GM04504 (cell line): ENCODE measurements around the gene PIK3C2G.

ENCODE experiments used
- DNase-seq: peaks from one replicate; pipeline ENCODE4 v3.0.0-alpha.2; 2012; ENCODE audit warnings: low read depth

The PIK3C2G gene

GRCh38 chr12:18340786-18341185 is 79.5 kb downstream of the PIK3C2G start:
- DNase-seq: no peak

- no peak for DNase-seq
These were observed 82.4 kb downstream of the PIK3C2G start for GRCh38 chr12:18343708-18344107.

- no peak for DNase-seq
These were observed 83.9 kb downstream of the PIK3C2G start for GRCh38 chr12:18345021-18345735.

GRCh38 chr12:18352312-18352711 is 91.0 kb downstream of the PIK3C2G start:
- DNase-seq: no peak

- DNase-seq: no peak
These were observed 94.1 kb downstream of the PIK3C2G start for GRCh38 chr12:18355429-18355828.

- no peak for DNase-seq
These were observed 96.8 kb downstream of the PIK3C2G start for GRCh38 chr12:18358077-18358476.

- DNase-seq: no peak
These were observed 97.6 kb downstream of the PIK3C2G start for GRCh38 chr12:18358930-18359329.

- no peak for DNase-seq
These were observed 100.1 kb downstream of the PIK3C2G start for GRCh38 chr12:18361433-18361832.

GRCh38 chr12:18363321-18363720 is 102.0 kb downstream of the PIK3C2G start:
- DNase-seq: no peak

- DNase-seq: no peak
These were observed 107.3 kb downstream of the PIK3C2G start for GRCh38 chr12:18368594-18368993.

GRCh38 chr12:18373181-18373580 is 111.9 kb downstream of the PIK3C2G start:
- DNase-seq: peak; percentile 39

- no peak for DNase-seq
These were observed 113.8 kb downstream of the PIK3C2G start for GRCh38 chr12:18375131-18375530.

GRCh38 chr12:18375583-18375982 is 114.3 kb downstream of the PIK3C2G start:
- no peak for DNase-seq

GRCh38 chr12:18382236-18382885 is 121.0 kb downstream of the PIK3C2G start:
- DNase-seq: no peak

- peak; percentile 66 for DNase-seq
These were observed 121.9 kb downstream of the PIK3C2G start for GRCh38 chr12:18383203-18383602.

GRCh38 chr12:18387706-18388105 is 126.4 kb downstream of the PIK3C2G start:
- no peak for DNase-seq

GRCh38 chr12:18389820-18390219 is 128.5 kb downstream of the PIK3C2G start:
- DNase-seq: no peak

- no peak for DNase-seq
These were observed 129.8 kb downstream of the PIK3C2G start for GRCh38 chr12:18391151-18391550.

GRCh38 chr12:18394742-18395141 is 133.4 kb downstream of the PIK3C2G start:
- DNase-seq: no peak

GRCh38 chr12:18400186-18400585 is 138.9 kb downstream of the PIK3C2G start:
- no peak for DNase-seq

- no peak for DNase-seq
These were observed 141.7 kb downstream of the PIK3C2G start for GRCh38 chr12:18402872-18403611.

- DNase-seq: no peak
These were observed 150.1 kb downstream of the PIK3C2G start for GRCh38 chr12:18411453-18411852.

GRCh38 chr12:18414671-18415070 is 153.4 kb downstream of the PIK3C2G start:
- no peak for DNase-seq
